Uterus (tissue), 4 donors: Measurements from ENCODE around the gene DCC. TPM values are rescaled to one million over a fixed set of nuclear protein-coding genes. Genes with fewer than 3 reads are reported as not detected.
"Not testable (repeated sequence)": the region's sequence is repeated elsewhere in the genome, so short reads cannot be mapped to it uniquely, and the experiment has no call there.

Experiments used
- DNase-seq, 2 donors: peaks; one replicate each; pipeline ENCODE4 v3.0.0-alpha.2; 2019 to 2020
- H3K27ac ChIP-seq, 2 donors: fragments of 200-600 bp; sonication (generic); 1 replicate in 1 of 2; 2 replicates in 1 of 2; pipeline ENCODE4 v1.5.1; 2016 to 2018
- H3K27me3 ChIP-seq, 2 donors: fragments of 200-600 bp; sonication (generic); one replicate each; pipeline ENCODE4 v1.5.1; 2018 to 2019; ENCODE audit warnings: control low read depth in 1 of 2
- H3K36me3 ChIP-seq, 2 donors: fragments of 200-600 bp; sonication (generic); one replicate each; pipeline ENCODE4 v1.5.1; 2019; ENCODE audit warnings: control low read depth in 1 of 2
- H3K4me1 ChIP-seq, 2 donors: fragments of 200-600 bp; sonication (generic); one replicate each; pipeline ENCODE4 v1.5.1; 2018 to 2019; ENCODE audit warnings: control low read depth in 1 of 2
- H3K4me3 ChIP-seq, 2 donors: fragments of 200-600 bp; sonication (generic); 1 replicate in 1 of 2; 2 replicates in 1 of 2; pipeline ENCODE4 v1.5.1; 2018 to 2019; ENCODE audit warnings: mild to moderate bottlenecking in 1 of 2
- H3K9me3 ChIP-seq, 2 donors: fragments of 200-600 bp; sonication (generic); one replicate each; pipeline ENCODE4 v1.5.1; 2019; ENCODE audit warnings: control low read depth in 1 of 2
- CTCF ChIP-seq, 4 experiments: fragments of 200-600 bp in 2 of 4; fragments of 450-650 bp in 2 of 4; sonication (generic) in 2 of 4; IDR thresholded peaks; one replicate each; pipeline ENCODE4 v1.5.1; 2016 to 2019; ENCODE audit warnings: antibody characterized with exemption in 4 of 4, mild to moderate bottlenecking in 2 of 4, moderate library complexity in 1 of 4
- POLR2A ChIP-seq, 2 donors: fragments of 450-650 bp; IDR thresholded peaks; one replicate each; pipeline ENCODE4 v1.6.1; 2016; ENCODE audit warnings: antibody characterized with exemption in 2 of 2, mild to moderate bottlenecking in 1 of 2, moderate library complexity in 1 of 2
- intact Hi-C: fragments of 100-400 bp; cut with DNase I; formaldehyde crosslinking; loops from one replicate; pipeline ENCODE4 v1.15.1; 2023; ENCODE audit warnings: low total_unique reads
- total RNA-seq, 4 donors: library from RNA; depleted of rRNA in 3 of 4; stranded (reverse); fragments of >200 nt in 3 of 4; gene quantifications; one replicate each; pipeline versions ENCODE4 v1.1.0 to v1.2.4, GENCODE V29; 2014 to 2023
- donor health status: DM: yes; HTN: yes; CAD: no.

The DCC gene
- total RNA-seq, 4 donors from 2014 or later = 0.40 to 3.2 TPM; not detected in 2

DNA sequence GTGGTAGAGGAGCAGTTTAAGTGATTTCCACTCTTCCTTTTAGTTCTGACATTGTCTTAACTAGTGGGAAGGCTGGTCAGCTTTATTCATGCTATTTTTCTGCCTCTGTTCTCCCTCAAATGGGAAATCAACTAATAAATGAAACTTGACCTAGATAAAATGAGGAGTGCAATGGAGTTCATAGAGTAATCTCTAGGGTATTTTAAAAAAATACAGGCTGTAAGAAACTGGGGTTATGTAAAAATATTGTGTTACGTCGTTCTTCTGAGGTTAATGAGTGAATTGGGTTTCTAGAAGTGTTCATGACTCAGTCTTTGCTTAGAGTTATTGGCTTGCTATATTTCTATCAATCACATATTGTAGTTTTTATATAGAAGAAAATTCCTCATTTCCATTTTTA, 1150.0 kb downstream of the DCC start:
- DNase-seq = no peak
- H3K36me3 ChIP-seq = no peaks in the 10 kb centered on the region
- no peak overlapping the region for H3K4me3 ChIP-seq
- H3K27ac ChIP-seq = no peak overlapping the region
- H3K4me1 ChIP-seq = no peaks in the 10 kb centered on the region
- intact Hi-C loops = no loop called here
- H3K9me3 ChIP-seq = no peaks in the 10 kb centered on the region
- H3K27me3 ChIP-seq = no peaks in the 10 kb centered on the region
- no peak for TF ChIP-seq CTCF (IDR thresholded peaks at IDR 0.05)
- TF ChIP-seq POLR2A (IDR thresholded peaks at IDR 0.05) = no peak

GRCh38 chr18:53496028-53496427, 1156.0 kb downstream of the DCC start:
- no peaks in the 10 kb centered on the region for H3K9me3 ChIP-seq
- H3K4me1 ChIP-seq = no peaks in the 10 kb centered on the region
- TF ChIP-seq POLR2A (IDR thresholded peaks at IDR 0.05) = no peak
- no peak for TF ChIP-seq CTCF (IDR thresholded peaks at IDR 0.05)

DNA sequence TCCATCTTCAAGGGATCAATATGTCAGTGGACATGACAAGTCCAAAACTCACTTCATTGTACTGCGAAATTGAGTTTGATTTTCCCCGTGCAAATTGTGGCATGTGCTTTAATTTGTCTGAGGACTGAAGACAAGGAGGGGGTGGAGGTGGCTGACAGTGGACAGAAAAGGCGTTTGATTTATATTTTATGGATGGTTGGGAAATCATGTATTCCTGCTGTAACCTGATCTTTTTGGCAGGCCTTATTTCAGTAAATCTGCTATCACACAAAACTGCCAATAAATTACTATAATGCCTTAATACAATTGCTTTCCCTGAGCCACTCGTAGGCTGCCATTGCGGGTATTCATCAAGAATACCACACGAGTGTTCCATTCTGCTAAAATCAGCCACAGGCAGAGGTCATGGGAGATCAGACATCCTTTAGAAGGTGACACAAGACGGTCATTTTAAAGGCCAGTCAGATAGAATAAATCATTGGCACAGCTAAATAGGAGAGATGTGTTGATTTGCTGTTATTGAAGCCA, 1164.0 kb downstream of the DCC start:
- Histone ChIP-seq H3K27me3 (no peaks in the 10 kb centered on the region), H3K27ac (no peak overlapping the region), H3K36me3 (no peaks in the 10 kb centered on the region), H3K4me3 (no peak overlapping the region), H3K4me1 (no peaks in the 10 kb centered on the region), H3K9me3 (no peaks in the 10 kb centered on the region)
- intact Hi-C loops = no loop called here
- no peak for DNase-seq
- TF ChIP-seq POLR2A (IDR thresholded peaks at IDR 0.05) (no peak), CTCF (IDR thresholded peaks at IDR 0.05) (no peak)

More at GRCh38 chr18:53496028-53496427, 1156.0 kb downstream of the DCC start:
- Histone ChIP-seq H3K4me3 (no peak overlapping the region), H3K36me3 (no peaks in the 10 kb centered on the region), H3K27me3 (no peaks in the 10 kb centered on the region), H3K27ac (no peak overlapping the region)
- intact Hi-C loops = no loop called here
- DNase-seq = no peak

- H3K4me3 ChIP-seq = no peak overlapping the region
- no peaks in the 10 kb centered on the region for H3K4me1 ChIP-seq
- H3K9me3 ChIP-seq = no peaks in the 10 kb centered on the region
- TF ChIP-seq CTCF (IDR thresholded peaks at IDR 0.05) = no peak
- TF ChIP-seq POLR2A (IDR thresholded peaks at IDR 0.05) = no peak
- H3K36me3 ChIP-seq = no peaks in the 10 kb centered on the region
- intact Hi-C loops = no loop called here
- H3K27me3 ChIP-seq = no peaks in the 10 kb centered on the region
- no peak overlapping the region for H3K27ac ChIP-seq
- no peak for DNase-seq
These were observed 1168.5 kb downstream of the DCC start for GRCh38 chr18:53508529-53508928.

DNA sequence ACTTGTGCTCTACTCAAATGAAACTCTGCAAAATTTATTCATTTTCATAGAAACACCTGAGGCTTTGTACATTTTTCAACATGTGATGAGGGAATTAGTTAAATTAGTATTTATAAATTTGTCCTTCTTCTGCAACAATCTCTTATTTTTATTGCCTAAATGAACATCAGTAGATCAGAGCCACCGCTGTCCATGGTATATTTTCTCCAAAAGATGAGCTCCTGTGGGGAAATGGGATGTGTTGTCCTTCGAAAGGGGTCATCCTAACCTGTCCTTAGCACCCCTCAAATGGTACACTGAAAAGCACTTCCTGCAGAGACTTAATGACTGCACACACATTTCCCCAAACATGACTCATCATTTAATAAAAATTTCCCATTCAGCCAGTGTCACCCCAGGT, 1169.9 kb downstream of the DCC start:
- TF ChIP-seq POLR2A (IDR thresholded peaks at IDR 0.05) (no peak), CTCF (IDR thresholded peaks at IDR 0.05) (no peak)
- H3K4me1 ChIP-seq = no peaks in the 10 kb centered on the region
- H3K36me3 ChIP-seq = no peaks in the 10 kb centered on the region
- intact Hi-C loops = no loop called here
- DNase-seq = no peak
- no peaks in the 10 kb centered on the region for H3K27me3 ChIP-seq
- H3K9me3 ChIP-seq = no peaks in the 10 kb centered on the region
- no peak overlapping the region for H3K27ac ChIP-seq
- no peak overlapping the region for H3K4me3 ChIP-seq

DNA sequence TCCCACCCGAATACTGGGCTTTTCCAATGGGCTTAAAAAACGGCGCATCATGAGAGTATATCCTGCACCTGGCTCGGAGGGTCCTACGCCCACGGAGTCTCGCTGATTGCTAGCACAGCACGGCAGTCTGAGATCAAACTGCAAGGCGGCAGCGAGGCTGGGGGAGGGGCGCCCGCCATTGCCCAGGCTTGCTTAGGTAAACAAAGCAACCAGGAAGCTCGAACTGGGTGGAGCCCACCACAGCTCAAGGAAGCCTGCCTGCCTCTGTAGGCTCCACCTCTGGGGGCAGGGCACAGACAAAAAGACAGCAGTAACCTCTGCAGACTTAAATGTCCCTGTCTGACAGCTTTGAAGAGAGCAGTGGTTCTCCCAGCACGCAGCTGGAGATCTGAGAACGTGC, 1171.7 kb downstream of the DCC start:
- H3K9me3 ChIP-seq, intact Hi-C loops, H3K27me3 ChIP-seq: not testable (repeated sequence)

More for the DNA sequence above, 1171.7 kb downstream of the DCC start:
- H3K4me1 ChIP-seq, DNase-seq, H3K27ac ChIP-seq, H3K4me3 ChIP-seq, H3K36me3 ChIP-seq: not testable (repeated sequence)
